NCI-H748 (cell line): ENCODE measurements around the gene DHRS7B.
A peak's percentile ranks its signal among the peaks of the same experiment; 100 is the strongest.

Experiments
- DNase-seq: peaks from one replicate; lab custom pipeline; 2025; ENCODE audit not compliant: unreplicated experiment; lab: John Stamatoyannopoulos, UW

DHRS7B gene

DNA sequence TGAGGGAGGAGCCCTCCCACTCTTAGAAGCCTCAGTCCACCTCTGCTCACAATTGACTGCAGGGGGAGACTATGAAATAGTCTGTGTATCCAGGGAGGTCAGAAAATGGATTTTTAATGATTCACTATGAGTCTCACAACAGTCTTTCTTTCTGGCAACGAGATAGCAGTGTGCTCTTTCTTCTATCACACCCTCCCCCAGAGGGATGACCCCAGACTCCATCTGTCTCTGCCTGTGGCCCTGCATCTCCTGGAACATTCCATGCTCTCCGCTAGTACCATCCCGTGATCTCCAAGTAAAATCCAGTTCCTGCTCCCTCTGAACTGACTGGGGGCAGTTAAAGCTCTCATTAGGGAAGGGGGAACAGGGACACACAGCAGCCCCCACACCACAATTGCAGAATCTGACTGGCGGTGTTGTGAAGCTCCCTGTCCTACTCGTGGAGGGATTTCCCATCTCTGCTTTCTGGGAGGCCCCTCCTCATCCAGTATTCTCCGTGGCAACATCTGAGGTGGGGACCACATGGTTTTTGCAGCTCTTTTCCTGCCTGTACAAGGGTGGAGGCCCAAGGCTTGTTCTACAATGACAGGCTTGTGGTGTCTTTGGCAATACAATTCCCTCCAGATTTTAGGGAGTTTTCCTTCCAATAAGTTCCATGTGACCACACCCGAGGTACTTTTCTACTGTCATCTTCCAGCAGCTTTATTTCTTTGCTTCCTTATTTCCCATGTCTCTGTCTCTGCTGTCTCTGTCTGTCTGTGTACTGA, 107.0 kb downstream of the DHRS7B start:
- no peak for DNase-seq

DNA sequence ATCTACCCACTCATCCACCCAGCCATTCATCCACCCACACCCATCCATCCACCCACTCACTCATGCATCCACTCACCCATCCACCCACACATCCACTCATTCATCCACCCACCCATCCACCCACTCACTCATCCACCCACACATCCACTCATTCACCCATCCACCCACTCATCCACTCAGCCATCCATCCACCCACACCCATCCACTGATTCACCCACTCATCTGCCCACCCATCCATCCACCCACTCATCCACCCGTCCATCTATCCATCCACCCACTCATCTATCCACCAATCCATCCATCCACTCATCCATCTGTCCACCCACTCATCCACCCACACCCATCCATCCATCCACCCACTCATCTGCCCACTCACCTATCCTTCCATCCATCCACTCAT, 109.2 kb downstream of the DHRS7B start:
- no peak for DNase-seq

DNA sequence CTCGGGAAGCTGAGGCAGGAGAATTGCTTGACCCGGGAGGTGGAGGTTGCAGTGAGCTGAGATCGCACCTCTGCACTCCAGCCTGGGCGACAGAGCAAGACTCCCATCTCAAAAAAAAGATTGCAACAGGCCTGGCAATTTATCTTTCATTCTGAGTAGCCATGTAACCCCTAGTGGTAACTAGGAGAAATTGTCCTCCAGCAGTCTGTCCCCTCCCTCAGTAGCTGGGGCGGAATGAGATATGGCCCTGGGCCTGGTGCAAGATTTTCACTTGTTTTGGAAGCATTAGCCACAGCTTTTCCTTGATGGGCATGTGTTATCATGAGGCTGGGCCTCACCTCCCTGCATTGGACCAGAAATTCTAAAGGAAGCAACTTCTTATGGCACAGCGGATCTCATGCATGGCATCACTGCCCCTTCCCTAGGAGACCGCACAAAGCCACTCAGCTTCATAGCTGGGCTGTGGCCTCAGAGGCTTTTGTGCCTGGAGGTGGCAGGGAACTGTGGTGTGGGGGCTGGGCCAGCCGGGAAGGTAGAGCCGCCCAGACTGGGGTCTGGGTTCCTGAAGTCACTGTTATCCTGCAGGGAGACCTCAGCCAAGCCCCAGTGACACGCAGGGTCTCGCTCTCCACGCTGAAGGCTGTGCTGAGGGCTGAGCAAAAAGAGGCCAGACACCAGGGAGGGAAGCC, 113.1 kb downstream of the DHRS7B start:
- peak; percentile 28 for DNase-seq

DNA sequence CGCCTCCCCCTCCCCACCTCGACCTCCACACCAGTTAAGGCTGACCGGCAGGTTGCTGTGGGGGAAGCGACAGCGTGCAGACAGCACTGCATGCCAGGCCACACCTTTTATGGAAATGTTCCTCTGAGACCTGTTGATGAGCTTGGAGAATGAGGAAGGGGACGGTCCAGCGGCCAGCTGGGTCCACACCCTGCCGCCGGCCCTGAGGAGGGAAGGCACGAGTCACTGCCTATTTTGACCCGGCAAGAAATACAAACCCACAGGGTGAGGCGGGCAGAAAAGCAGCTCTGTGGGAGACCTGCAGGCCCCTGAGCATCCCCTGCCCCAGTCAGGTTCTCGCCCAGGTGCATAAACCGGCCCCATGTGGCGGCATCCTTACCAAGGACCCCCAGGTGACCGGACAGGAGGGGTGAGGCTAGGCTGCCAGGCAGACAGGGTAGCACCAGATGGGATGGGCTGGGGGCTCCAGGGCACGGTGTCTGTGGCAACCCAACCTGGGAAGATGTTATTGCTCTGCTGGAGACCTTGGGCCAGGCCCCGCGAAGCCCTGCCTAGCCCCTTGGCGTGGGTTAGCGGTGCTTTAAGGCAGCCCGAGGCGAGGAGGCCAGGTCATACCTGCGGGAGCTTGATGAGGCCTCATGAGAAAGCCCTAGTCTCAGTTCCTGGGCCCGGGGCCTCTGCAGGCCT, 113.7 kb downstream of the DHRS7B start:
- no peak for DNase-seq
